ENCODE results near the gene NSUN4. TPM values are rescaled to one million over a fixed set of nuclear protein-coding genes. Genes with fewer than 3 reads are reported as not detected.

The NSUN4 gene
- total and polyA plus RNA-seq, 2 donors (not counting 1 experiment from before 2014, with no cell fraction given), result 16.0 to 16.9 TPM

GRCh38 chr1:46394108-46394871 is 53.7 kb downstream of the NSUN4 start, which contains the start of gene FAAH:
FAAH (plus strand) TSS chr1:46394317; CDS start chr1:46394349, 32 bp downstream.
- Histone ChIP-seq H3K36me3 (ENCODE audit: control insufficient read depth, insufficient read depth, low read length) (no peaks in the 10 kb centered on the region), H3K4me3 (replicated peaks in 1 of 4; ENCODE audit: control extremely low read depth in 1 of 4, insufficient read depth in 1 of 4, low read depth in 3 of 4, low read length in 4 of 4) (peak within 1 kb of the TSS in 2 of 4 experiments; percentile 5 to 45), H2AFZ (ENCODE audit: low read length) (no peak within 1 kb of the TSS), H3K79me2 (ENCODE audit: control insufficient read depth, insufficient read depth, low read length) (no peaks in the 10 kb centered on the region), H4K20me1 (ENCODE audit: control insufficient read depth, extremely low read depth, insufficient read depth, low read length) (no peaks in the 10 kb centered on the region), H3K4me1 (ENCODE audit: control insufficient read depth, extremely low read depth, insufficient read depth, low read length) (peaks cover 2% of the 10 kb centered on the region), H3K27ac (ENCODE audit: insufficient read depth, low read length) (no peak within 1 kb of the TSS), H3K27me3 (ENCODE audit: control insufficient read depth, insufficient read depth, low read length) (peaks cover 24% of the 10 kb centered on the region), H3K4me2 (ENCODE audit: extremely low read depth, insufficient read depth, low read length) (peak within 1 kb of the TSS; percentile 68), H3K9me3 (ENCODE audit: control insufficient read depth, insufficient read depth, low read depth, low read length) (no peaks in the 10 kb centered on the region), H3K9ac (ENCODE audit: insufficient read depth, low read length) (no peak within 1 kb of the TSS)
- DNase-seq (ENCODE audit: low read depth in 2 of 2), result peak; percentile 40 to 56
- TF ChIP-seq CTCF (conservative IDR thresholded peaks at IDR 0.05 in 1 of 2, IDR thresholded peaks at IDR 0.05 in 1 of 2; ENCODE audit: low read depth in 1 of 2, low read length in 2 of 2), result no peak
- peak; percentile 69 for TF ChIP-seq EZH2 (IDR thresholded peaks at IDR 0.05; ENCODE audit: low read length, missing control alignments)

GRCh38 chr1:46394872-46395465 is 54.4 kb downstream of the NSUN4 start:
- no peak overlapping the region for H3K9ac ChIP-seq (ENCODE audit: insufficient read depth, low read length)
- peaks cover 24% of the 10 kb centered on the region for H3K27me3 ChIP-seq (ENCODE audit: control insufficient read depth, insufficient read depth, low read length)
- TF ChIP-seq CTCF (conservative IDR thresholded peaks at IDR 0.05 in 1 of 2, IDR thresholded peaks at IDR 0.05 in 1 of 2; ENCODE audit: low read depth in 1 of 2, low read length in 2 of 2), result no peak
- TF ChIP-seq EZH2 (IDR thresholded peaks at IDR 0.05; ENCODE audit: low read length, missing control alignments), result peak; percentile 17
- DNase-seq (ENCODE audit: low read depth in 2 of 2), result no peak
- no peak overlapping the region for H2AFZ ChIP-seq (ENCODE audit: low read length)
- H3K27ac ChIP-seq (ENCODE audit: insufficient read depth, low read length), result no peak overlapping the region
- no peaks in the 10 kb centered on the region for H4K20me1 ChIP-seq (ENCODE audit: control insufficient read depth, extremely low read depth, insufficient read depth, low read length)
- no peak overlapping the region for H3K4me2 ChIP-seq (ENCODE audit: extremely low read depth, insufficient read depth, low read length)
- H3K4me3 ChIP-seq (replicated peaks in 1 of 4; ENCODE audit: control extremely low read depth in 1 of 4, insufficient read depth in 1 of 4, low read depth in 3 of 4, low read length in 4 of 4), result peak overlapping the region in 1 of 4 experiments; percentile 45
- H3K36me3 ChIP-seq (ENCODE audit: control insufficient read depth, insufficient read depth, low read length), result no peaks in the 10 kb centered on the region
- H3K79me2 ChIP-seq (ENCODE audit: control insufficient read depth, insufficient read depth, low read length), result no peaks in the 10 kb centered on the region
- no peaks in the 10 kb centered on the region for H3K9me3 ChIP-seq (ENCODE audit: control insufficient read depth, insufficient read depth, low read depth, low read length)
- H3K4me1 ChIP-seq (ENCODE audit: control insufficient read depth, extremely low read depth, insufficient read depth, low read length), result peaks cover 2% of the 10 kb centered on the region
